ENCODE data around the gene BBS9.
"Not testable (repeated sequence)": the region's sequence is repeated elsewhere in the genome, so short reads cannot be mapped to it uniquely, and the experiment has no call there.

BBS9 gene

DNA sequence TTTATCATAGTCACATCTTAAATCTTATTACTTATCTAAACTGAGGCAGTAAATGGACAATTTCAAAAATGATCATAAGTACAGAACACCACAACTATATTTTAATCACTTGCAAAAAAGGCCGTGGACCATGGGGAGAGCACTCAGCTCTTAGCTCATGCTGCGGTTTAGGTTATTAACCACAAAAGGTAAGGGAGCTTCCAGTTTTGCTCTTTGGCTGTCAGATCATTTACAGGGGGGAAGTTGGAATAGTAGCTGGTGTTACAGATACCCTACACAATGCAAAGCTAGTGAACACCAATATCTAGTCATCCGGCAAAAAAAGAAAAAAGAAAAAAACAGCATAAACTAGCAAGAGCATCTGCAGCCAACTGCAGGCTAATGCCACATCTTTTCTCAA is 147.0 kb downstream of the BBS9 start:
- no peak for DNase-seq (ENCODE audit: low read depth, low spot score)

DNA sequence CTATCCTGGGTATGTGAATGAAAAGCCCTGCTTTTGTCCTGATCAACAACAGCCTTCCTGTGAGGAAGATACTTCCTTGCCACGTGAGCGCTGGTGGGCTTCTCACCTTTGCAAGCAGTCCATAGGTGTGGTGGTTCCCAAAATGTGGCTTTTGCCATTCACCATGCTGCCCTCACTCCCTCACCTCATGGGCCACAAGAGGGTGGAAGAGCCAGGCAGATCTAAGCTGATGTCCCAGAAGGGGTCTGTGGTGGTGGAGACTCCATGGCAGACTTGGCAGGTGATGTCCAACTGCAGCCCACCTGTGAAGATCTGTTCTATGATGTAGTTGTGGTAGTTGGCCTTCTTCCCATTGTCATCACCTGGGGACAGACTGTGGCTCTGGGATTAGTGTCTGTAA is 147.4 kb downstream of the BBS9 start:
- DNase-seq (ENCODE audit: low read depth, low spot score) = no peak

DNA sequence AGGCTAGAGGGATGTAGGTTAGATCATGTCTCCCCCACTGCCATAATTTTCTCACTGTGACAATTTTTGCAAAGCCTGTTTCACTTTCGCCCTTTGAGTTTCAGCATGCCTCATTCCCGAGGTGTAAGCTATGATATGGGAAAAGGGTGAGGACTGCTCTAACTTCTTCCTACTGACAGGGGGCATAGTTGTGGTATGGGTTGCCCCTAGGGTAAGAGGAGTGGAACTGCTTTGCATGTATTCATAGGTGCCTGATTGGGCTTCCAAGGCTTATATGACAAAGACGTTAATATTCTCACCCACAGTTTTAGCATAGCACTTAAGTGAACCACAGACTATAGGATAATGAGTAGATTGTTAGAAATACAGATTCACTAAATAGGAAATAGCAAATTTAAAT is 148.7 kb downstream of the BBS9 start:
- no peak for DNase-seq (ENCODE audit: low read depth, low spot score)

DNA sequence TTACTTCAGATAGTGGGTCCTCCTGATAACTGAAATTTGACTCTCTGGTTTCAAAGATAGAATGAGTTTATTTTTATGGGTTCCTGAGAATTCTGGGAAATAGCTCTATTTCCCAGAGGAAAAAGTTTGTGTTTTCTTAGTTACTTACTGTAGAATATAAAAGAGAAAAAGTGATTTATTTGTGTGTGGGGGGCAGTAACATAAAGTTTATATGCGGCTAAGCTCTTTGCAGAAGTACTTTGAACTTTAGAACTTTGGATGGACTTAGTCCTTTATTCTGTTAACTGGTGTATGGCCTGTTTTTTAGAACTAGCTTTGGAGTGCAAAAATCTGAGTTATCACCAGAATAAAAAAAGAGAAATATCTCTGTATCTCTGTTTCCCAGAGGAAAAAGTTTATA is 157.1 kb downstream of the BBS9 start:
- no peak for DNase-seq (ENCODE audit: low read depth, low spot score)

DNA sequence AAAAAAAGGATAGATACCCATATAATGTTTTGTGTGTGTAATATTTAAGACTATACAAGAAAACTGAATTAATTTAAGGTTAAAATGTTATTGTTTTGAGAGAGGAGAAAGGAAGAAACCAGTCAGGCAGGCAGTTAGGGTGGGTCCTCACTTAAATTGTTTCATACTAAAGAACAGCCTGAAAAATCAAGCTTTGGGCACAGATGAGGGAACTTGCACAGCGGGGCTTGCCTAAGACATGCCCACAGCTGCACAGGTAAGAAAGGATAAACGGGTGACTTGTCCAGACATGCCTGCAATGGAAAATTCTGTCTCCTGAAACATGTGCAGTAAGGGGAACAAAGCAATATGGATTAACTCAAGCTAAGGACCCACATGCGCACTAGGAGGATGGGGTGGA is 158.4 kb downstream of the BBS9 start:
- no peak for DNase-seq (ENCODE audit: low read depth, low spot score)

DNA sequence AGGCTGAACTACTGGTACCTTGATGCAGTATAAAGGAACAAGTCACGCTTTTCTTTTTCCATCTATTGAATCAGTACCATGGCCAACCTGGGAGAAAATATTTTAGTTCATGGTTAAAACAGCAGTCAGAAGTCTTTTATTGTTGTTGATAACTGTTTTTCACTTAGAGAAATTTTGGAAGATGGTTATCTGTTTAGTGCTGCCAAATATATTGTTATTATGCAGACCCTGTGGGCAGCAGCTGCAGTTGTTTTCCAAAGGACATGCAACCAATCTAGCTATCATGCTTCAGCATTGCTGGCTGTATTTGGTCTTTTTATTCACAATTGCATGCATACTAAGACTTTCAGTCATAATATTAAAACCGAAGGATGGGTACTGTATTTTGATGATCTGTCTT is 169.5 kb downstream of the BBS9 start:
- DNase-seq (ENCODE audit: low read depth, low spot score) = no peak

DNA sequence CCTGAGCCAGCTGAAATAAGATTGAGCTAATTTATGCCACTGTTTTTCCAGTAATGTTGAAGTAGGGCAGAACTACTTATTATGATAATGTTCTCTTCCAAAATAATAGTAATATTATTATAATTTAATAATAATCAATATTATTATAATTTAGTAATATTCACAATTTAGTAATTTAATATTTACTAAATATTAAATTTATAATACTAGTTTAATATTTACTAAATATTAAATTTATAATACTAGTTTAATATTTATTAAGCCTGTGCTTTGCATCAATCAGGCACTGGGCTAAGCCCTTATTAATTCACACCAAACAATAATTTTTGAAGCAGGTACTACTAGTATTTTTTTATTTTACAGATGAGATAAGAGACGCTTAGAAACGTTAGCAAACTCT is 170.1 kb downstream of the BBS9 start:
- DNase-seq (ENCODE audit: low read depth, low spot score) = no peak

DNA sequence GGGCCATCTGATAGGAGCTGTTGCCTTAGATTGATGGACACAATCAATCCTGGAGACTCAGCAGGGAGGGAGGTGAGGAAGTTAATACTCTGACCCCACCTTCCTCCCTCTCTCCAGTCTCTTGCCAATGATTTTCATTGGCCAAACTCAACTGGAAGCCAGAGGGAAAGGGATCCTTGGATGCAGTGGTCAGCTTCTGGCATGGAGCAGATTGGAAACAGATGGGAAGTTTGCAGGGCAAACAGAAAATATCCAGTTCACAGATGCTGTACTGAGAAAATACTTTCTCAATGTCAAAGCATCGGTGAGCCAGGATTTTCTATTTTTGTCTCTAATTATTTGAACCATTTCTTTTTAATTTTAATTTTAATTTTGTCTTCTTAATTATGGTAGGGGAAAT is 170.8 kb downstream of the BBS9 start:
- DNase-seq (ENCODE audit: low read depth, low spot score) = no peak

DNA sequence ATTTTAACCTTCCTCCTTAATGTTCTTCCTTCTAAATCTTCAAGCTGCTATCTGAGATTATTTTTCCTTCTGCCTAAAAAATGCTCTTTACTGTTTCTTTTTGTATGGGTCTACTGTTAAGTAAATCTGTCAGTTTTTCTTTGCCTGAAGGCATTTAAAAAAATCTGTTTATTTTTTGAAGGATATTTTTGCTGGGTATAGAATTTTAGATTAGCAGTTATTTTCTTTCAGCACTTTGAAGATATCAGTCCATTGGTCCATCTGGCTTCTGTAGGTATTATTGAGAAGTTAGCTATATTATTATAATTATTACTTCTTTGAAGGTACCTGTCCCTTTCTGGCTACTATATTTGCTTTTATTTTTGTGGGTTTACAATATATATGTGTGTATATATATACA is 171.4 kb downstream of the BBS9 start:
- DNase-seq (ENCODE audit: low read depth, low spot score) = no peak

DNA sequence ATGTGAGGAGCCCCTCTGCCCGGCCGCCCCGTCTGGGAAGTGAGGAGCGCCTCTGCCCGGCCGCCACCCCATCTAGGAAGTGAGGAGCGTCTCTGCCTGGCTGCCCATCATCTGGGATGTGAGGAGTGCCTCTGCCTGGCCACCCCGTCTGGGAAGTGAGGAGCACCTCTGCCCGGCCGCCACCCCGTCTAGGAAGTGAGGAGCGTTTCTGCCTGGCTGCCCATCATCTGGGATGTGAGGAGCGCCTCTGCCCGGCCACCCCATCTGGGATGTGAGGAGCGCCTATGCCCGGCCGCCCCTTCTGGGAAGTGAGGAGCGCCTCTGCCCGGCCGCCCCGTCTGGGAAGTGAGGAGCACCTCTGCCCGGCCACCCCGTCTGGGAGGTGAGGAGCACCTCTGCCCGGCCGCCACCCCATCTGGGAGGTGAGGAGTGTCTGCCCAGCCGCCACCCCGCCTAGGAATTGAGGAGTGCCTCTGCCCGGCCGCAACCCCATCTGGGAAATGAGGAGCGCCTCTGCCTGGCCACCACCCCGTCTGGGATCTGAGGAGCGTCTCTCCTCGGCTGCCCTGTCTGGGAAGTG is 174.7 kb downstream of the BBS9 start:
- not testable (repeated sequence) for DNase-seq (ENCODE audit: low read depth, low spot score)

DNA sequence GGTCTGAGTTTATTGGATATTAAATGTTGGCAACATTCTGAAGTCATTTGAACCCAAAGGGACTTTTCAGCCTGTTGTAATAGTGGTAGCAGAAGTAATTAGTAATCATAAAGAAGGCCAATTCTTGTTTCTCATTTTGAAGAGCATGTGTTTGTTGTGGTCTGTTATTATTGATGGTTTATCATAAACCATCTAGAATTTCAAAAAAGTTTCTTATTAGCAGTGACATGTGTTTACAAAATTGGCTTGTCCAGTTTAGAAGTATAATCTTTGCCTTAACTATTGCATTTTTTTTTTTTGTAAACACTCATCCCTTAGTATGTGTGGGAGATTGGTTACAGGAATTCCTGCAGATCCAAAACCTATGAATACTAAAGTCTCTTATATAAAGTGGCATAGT is 177.8 kb downstream of the BBS9 start:
- DNase-seq (ENCODE audit: low read depth, low spot score) = no peak

DNA sequence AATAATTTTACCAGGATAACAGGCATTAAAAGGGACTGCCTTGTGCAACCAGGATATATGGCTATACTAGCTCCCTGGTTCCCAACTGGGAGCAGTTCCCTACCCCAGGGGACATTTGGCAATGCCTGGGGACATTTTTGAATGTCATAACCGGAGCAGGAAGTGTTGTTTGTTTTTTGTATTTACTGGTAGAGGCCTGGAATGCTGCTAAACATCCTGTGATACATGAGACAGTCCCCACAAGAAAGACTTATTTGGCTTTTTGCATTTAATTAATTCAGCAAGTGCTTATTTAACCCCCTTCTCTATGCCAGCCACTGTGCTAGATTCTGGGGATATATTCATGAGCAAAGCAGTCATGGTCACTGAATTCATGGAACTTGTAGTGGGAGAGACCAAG is 181.2 kb downstream of the BBS9 start:
- no peak for DNase-seq (ENCODE audit: low read depth, low spot score)

DNA sequence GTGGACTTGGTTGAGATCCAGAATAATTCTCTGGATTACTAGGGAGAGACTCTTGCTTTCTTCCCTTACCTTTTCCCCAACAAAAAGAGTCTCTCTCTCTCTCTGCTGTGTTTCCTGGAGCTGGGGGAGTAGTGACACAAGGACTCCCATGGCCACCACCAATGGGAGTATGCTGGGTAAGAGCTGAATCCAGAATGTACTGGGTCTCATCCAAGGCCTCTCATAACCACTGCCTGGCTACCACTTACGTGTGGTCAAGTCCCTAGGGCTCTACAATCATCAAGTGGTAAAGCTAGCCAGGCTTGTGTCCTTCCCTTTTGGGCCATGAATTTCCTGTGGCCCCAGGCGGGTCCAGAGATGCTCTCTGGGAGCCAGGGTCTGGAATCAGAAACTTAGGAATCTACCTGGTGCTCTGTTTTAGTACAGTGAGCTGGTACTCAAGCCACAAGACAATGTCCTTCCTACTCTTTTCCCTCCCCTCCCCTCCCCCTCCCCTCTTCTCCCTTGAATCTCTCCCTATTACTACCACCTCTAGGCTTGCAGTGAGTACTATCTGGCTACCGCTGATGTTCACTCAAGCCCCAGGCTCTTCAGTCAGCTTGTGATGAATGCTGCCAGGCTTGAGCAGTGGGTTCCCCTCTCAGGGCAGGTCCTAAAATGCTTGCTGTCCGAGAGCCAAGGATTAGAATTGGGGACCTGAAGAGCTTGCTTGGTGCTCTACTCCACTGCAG is 196.6 kb downstream of the BBS9 start:
- DNase-seq (ENCODE audit: low read depth, low spot score) = no peak

DNA sequence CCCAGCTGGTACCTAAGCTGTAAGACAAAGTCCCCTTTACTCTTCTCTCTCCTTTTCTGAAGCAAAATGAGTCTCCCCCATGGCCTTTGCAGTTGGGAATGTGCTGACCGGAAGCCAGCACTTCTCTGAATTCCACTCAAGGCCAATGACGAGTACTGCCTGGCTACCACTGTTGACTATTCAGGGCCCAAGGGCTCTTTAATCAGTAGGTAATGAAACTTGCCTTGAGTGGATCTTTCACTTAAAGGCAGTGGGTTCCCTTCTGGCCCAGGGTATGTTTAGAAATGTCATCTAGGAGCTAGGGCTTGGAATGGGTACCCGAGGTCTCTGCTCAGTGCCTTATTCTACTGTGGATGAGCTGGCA is 197.1 kb downstream of the BBS9 start:
- no peak for DNase-seq (ENCODE audit: low read depth, low spot score)

DNA sequence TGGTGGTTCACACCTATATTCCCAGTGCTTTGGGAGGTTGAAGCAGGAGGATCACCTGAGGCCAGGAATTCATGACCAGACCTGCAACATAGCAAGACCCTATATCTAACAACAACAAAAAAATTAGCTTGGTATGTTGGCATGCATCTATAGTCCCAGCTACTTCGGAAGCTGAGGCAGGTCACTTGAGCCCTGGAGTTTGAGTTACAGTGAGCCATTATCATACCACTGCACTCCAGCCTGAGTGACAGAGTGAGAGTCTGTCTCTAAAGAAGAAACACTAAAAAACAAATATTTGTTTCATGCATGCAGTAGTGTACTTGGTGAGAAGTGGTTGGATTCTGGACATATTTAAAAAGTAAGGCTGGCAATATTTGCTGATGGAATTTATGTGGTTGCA is 198.1 kb downstream of the BBS9 start:
- no peak for DNase-seq (ENCODE audit: low read depth, low spot score)

DNA sequence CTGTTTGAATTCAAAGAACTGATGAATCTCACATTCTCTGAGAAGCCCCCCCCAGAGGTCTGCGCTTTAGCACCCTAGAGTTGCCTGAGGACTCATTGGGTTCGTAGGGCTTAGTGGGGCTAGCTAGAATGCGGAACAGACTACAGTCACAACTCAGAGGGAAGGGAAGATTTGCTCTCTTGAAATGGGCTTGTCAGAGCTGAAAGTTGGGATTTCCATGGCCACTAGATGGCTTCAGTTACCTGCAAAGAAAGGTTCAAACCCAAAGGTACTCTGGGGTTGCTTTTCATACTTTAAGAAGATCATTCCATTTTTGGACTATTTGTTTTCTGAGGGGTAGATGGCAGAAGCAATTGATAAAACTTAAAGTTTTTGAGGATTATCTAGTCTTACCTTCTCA is 205.0 kb downstream of the BBS9 start:
- no peak for DNase-seq (ENCODE audit: low read depth, low spot score)

DNA sequence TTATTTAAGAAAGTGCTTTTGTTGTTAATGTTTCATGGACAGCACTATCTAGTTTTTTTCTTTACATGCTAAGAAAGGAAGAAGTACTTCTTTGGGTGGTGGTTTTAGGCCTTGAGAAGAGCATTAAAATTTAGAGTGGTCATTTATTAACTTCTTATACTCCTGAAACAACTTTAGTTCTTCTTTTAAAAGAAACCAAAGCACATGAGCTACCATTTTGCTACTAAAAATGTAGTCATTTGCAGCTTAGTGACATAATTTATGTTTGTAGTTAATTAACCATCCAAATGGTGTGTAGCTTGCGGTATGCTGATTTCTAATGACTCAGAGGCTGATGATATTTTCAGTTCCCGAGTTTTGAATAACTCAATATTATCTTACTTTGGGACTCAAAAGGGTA is 207.5 kb downstream of the BBS9 start:
- no peak for DNase-seq (ENCODE audit: low read depth, low spot score)

DNA sequence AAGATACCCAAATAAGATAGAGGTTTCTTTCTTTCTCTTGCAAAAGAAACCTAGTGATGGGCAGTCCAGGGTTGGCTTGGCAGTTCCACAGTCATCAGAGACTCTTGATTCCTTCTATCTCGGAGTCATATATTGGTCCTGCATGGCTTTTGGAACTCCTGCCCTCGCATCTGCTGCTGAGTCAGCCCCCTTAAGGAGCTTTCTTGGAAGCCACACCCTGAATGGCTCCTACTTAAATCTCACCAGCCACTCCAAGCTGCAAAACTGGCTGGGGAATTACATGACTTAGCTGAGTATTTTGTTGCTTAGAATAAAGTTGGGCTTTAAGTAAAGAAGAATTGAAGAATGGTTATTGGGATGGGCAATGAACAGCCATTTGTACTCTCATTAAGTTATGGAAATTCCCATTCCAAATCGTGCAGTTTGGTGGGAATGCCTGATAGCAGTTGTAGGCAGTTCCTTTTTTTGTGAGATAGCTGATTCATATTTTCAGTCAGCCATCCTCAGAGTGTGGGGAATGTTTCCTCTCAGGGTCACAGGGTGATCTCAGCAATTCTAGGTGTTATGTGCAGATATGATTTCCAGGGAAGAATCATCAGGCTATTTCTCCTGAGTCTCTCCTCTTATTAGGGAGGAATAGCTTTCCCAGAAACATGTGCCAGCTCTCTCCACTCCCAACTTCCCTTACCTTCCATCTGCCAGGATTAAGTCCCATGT is 209.9 kb downstream of the BBS9 start:
- DNase-seq (ENCODE audit: low read depth, low spot score) = no peak

DNA sequence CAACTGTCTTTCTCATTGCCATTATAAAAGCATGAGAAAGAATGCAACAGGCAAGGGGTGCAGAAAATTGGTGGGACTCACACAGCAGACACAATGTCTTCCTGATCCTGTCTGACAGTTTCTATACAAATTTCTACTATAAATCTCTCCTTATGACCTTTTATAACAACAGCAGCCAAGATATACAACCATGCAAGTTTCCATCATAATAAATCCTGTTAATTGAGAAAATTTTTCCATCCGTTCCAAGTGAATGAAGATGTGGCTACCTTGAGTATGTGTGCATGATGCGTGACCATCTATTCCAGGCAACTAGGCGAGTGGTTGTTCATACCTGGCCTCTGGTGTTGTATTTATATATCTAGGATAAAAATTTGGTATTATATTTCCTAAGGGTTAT is 216.7 kb downstream of the BBS9 start:
- no peak for DNase-seq (ENCODE audit: low read depth, low spot score)

DNA sequence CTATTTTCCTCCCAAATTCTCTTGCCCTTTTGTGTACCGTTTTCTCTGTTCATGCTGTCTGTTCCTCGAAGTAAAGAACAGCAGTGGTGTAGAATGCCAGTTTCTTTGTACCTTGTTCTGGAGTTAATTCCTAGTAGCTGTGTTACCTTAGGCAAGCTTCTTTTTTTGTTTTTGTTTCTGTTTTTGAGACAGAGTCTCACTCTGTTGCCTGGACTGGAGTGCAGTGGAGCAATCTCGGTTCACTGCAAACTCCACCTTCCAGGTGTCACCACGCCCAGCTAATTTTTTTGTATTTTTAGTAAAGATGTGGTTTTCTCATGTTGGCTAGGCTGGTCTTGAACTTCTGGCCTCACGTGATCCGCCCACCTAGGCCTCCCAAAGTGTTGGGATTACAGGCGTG is 221.2 kb downstream of the BBS9 start:
- no peak for DNase-seq (ENCODE audit: low read depth, low spot score)

DNA sequence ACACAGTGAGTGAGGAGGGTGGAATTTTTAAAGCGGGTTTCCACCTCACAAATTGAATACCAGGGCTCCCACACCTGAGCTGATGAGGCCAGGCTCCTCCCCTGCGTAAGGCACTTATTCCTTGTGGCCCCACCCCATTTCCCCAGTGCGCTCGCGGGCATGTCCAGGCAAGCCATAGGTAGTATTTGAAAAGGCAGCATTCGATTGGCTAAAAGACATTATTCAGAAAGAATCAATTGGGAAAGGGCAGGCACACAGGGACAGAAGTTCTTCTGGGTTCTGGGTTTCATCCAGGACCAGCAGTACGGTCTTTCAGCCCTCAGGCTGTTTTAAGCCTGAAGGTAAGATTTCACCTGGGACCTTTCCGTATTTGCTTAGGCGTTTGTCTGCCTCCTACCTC is 222.3 kb downstream of the BBS9 start:
- no peak for DNase-seq (ENCODE audit: low read depth, low spot score)

DNA sequence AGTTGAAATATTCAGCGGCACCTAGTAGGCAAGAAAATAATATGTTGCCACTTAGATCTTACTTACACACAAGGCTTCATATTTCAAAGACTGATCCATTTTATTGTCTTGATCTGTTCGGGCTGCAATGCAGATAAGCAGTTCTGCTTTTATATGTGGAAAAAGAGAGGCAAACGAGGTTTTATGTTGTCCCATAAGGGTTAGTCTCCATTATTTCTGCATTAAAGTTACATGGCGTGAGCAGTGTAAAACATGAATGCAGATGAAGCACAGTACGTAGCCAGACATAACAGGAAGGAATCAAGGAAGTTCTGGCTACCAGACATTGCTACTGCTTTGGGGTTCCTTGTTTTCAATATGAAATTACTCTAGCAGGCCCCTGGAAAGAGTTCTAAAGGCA is 224.8 kb downstream of the BBS9 start:
- DNase-seq (ENCODE audit: low read depth, low spot score) = no peak

DNA sequence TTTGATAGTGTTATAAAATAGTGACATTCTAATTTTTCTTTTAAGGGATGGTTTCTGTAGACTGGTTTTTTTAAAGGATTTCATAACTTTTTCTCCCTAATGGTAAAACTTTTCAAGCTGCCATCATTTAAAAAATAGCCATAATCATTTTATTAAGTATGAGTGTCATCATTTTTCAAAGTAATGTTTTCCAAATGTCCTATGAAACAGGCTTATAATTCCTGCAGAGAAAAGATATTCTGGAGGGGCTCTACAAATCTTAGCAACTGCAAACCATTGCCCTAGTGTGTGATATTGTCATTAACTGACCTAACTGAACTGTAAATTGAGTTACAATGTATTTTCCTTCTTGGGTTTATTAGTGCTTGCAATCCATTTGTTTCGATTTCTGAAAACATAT is 226.0 kb downstream of the BBS9 start:
- no peak for DNase-seq (ENCODE audit: low read depth, low spot score)

Data from smooth muscle cell of the brain vasculature (primary cell).